ENCODE data around the gene COL5A1. TPM values are rescaled to one million over a fixed set of nuclear protein-coding genes. Genes with fewer than 3 reads are reported as not detected.

Gene COL5A1
- total RNA-seq, 1 experiment from 2014 or later: 10.6 TPM

- CTCF ChIA-PET: no interaction called here
- Histone ChIP-seq H3K27ac (ENCODE audit: low read length) (no peak overlapping the region), H3F3A (ENCODE audit: low read length, unreplicated experiment) (no peaks in the 10 kb centered on the region), H3K4me1 (ENCODE audit: insufficient read depth, low read length) (no peaks in the 10 kb centered on the region), H3K4me2 (ENCODE audit: low read length) (no peak overlapping the region), H3K9me2 (replicated peaks; ENCODE audit: low read length) (no peaks in the 10 kb centered on the region), H3K4me3 (ENCODE audit: low read length) (no peak overlapping the region), H3K79me2 (ENCODE audit: low read length) (no peaks in the 10 kb centered on the region), H2AFZ (ENCODE audit: low read length) (no peak overlapping the region), H3K36me3 (ENCODE audit: low read depth, low read length) (no peaks in the 10 kb centered on the region), H4K20me1 (ENCODE audit: low read length) (no peaks in the 10 kb centered on the region), H3K9ac (ENCODE audit: low read length) (no peak overlapping the region), H3K9me3 (ENCODE audit: low read length) (no peaks in the 10 kb centered on the region), H3K27me3 (ENCODE audit: low read length) (no peaks in the 10 kb centered on the region)
- no TSS peak for BruUV-seq (replicated peaks)
- intact Hi-C loops (cut with micrococcal nuclease): no loop called here
- no peak for DNase-seq
- TF ChIP-seq EZH2phosphoT487 (IDR thresholded peaks at IDR 0.05; ENCODE audit: borderline replicate concordance, low read length) (no peak), CTCF (conservative IDR thresholded peaks at IDR 0.05; ENCODE audit: low read depth, low read length) (no peak), EZH2 (IDR thresholded peaks at IDR 0.05; ENCODE audit: low read length, unreplicated experiment) (no peak)
- ATAC-seq: no peak
- POLR2A ChIA-PET (ENCODE audit: unreplicated experiment): no interaction called here
Observed at GRCh38 chr9:134793288-134794188, 151.9 kb downstream of the COL5A1 start.

GRCh38 chr9:134794663-134795370 lies 153.2 kb downstream of the COL5A1 start:
- Histone ChIP-seq H3K9me3 (ENCODE audit: low read length) (no peaks in the 10 kb centered on the region), H3K9ac (ENCODE audit: low read length) (no peak overlapping the region), H2AFZ (ENCODE audit: low read length) (no peak overlapping the region), H3K27me3 (ENCODE audit: low read length) (no peaks in the 10 kb centered on the region), H3K27ac (ENCODE audit: low read length) (no peak overlapping the region), H3K9me2 (replicated peaks; ENCODE audit: low read length) (no peaks in the 10 kb centered on the region), H3K4me1 (ENCODE audit: insufficient read depth, low read length) (no peaks in the 10 kb centered on the region), H3K4me2 (ENCODE audit: low read length) (no peak overlapping the region), H3K4me3 (ENCODE audit: low read length) (no peak overlapping the region), H3K79me2 (ENCODE audit: low read length) (no peaks in the 10 kb centered on the region), H4K20me1 (ENCODE audit: low read length) (no peaks in the 10 kb centered on the region), H3F3A (ENCODE audit: low read length, unreplicated experiment) (no peaks in the 10 kb centered on the region), H3K36me3 (ENCODE audit: low read depth, low read length) (no peaks in the 10 kb centered on the region)
- ChIA-PET POLR2A (ENCODE audit: unreplicated experiment) (no interaction called here), CTCF (no interaction called here)
- no peak for DNase-seq
- no peak for ATAC-seq
- TF ChIP-seq CTCF (conservative IDR thresholded peaks at IDR 0.05; ENCODE audit: low read depth, low read length) (no peak), EZH2phosphoT487 (IDR thresholded peaks at IDR 0.05; ENCODE audit: borderline replicate concordance, low read length) (no peak), EZH2 (IDR thresholded peaks at IDR 0.05; ENCODE audit: low read length, unreplicated experiment) (no peak)
- intact Hi-C loops (cut with micrococcal nuclease): no loop called here
- no TSS peak for BruUV-seq (replicated peaks)

- no peak overlapping the region for H3K4me2 ChIP-seq (ENCODE audit: low read length)
- no peak overlapping the region for H3K9ac ChIP-seq (ENCODE audit: low read length)
- H3K9me3 ChIP-seq (ENCODE audit: low read length): no peaks in the 10 kb centered on the region
- H3K9me2 ChIP-seq (replicated peaks; ENCODE audit: low read length): no peaks in the 10 kb centered on the region
- TF ChIP-seq CTCF (conservative IDR thresholded peaks at IDR 0.05; ENCODE audit: low read depth, low read length): no peak
- no peak for TF ChIP-seq EZH2phosphoT487 (IDR thresholded peaks at IDR 0.05; ENCODE audit: borderline replicate concordance, low read length)
- no peak for TF ChIP-seq EZH2 (IDR thresholded peaks at IDR 0.05; ENCODE audit: low read length, unreplicated experiment)
- H3K79me2 ChIP-seq (ENCODE audit: low read length): no peaks in the 10 kb centered on the region
- ATAC-seq: no peak
- H3F3A ChIP-seq (ENCODE audit: low read length, unreplicated experiment): no peaks in the 10 kb centered on the region
- H2AFZ ChIP-seq (ENCODE audit: low read length): no peak overlapping the region
- H3K4me1 ChIP-seq (ENCODE audit: insufficient read depth, low read length): no peaks in the 10 kb centered on the region
- DNase-seq: no peak
- intact Hi-C loops (cut with micrococcal nuclease): no loop called here
- ChIA-PET POLR2A (ENCODE audit: unreplicated experiment) (no interaction called here), CTCF (no interaction called here)
- H3K36me3 ChIP-seq (ENCODE audit: low read depth, low read length): no peaks in the 10 kb centered on the region
- H4K20me1 ChIP-seq (ENCODE audit: low read length): no peaks in the 10 kb centered on the region
- no peaks in the 10 kb centered on the region for H3K27me3 ChIP-seq (ENCODE audit: low read length)
- no TSS peak for BruUV-seq (replicated peaks)
- H3K27ac ChIP-seq (ENCODE audit: low read length): no peak overlapping the region
- no peak overlapping the region for H3K4me3 ChIP-seq (ENCODE audit: low read length)
Observed at GRCh38 chr9:134795446-134795845, 153.8 kb downstream of the COL5A1 start.
